EH (cell line): ENCODE measurements around the gene KAZN.

Source experiments
- DNase-seq: peaks from one replicate; pipeline ENCODE4 v3.0.0-alpha.2; 2015; ENCODE audit warnings: low read depth

Gene KAZN

DNA sequence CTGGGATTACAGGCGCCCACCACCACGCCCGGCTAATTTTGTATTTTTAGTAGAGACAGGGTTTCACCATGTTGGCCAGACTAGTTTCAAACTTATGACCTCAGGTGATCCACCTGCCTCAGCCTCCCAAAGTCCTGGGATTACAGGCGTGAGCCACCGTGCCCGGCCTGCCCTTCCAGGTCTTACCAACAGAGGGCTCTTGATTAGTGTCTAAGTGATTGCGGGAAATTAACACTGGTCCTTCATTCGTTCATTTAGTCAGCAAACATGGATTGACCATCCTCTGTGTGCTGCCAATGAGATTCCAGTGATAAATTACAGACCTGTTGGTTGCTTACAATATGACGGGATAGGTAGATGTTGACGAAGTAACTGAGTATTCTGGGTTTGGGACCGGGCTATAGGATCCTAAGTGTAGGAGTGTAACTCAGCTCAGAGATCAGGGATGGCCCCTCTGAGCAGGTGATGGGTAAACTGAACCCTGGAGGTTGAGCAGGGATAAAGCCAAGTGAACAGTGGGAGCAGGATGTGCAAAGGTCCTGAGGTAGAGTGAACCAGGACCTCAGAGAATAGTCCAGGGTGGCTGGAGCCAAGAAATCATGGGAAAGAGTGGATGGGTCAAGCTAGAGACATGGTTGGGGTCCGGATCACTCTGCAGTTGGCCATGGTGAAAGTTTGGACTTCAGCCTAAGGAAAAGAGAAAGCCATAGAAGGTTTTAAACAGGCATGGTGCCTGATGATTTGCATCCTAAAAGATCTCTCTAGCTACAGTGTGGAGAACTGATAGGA lies 171.2 kb downstream of the KAZN start:
- DNase-seq = no peak

DNA sequence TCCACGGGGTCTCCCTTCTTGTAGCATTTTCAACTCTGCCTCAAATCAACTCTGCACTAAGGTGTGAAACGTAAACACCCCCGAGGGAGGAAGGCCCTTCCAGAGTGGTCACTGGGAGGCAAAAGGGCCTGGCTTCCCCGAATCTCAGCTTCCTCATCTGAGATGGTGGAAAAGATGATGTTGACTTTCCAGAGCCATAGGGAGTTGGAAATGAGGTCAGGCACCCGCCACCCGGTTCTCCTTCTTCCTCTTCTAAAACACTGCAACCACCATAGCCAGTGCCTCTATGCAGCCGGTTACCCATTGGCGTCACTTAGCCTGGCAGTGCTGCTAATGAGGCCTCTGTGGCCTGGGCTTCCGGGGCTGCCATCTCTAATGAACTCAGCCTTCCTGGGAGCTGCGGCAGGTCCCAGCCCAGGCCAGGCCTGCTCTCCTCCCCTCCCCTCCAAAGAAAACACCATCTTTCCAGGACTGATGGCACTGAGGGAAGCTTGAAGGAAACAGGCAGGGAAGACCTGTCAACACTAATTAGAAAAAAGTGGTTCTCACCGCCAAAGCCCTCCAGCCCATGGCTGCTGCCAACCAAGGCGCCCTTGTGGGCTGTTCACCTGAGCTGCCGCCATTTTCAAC lies 175.0 kb downstream of the KAZN start:
- DNase-seq = no peak

DNA sequence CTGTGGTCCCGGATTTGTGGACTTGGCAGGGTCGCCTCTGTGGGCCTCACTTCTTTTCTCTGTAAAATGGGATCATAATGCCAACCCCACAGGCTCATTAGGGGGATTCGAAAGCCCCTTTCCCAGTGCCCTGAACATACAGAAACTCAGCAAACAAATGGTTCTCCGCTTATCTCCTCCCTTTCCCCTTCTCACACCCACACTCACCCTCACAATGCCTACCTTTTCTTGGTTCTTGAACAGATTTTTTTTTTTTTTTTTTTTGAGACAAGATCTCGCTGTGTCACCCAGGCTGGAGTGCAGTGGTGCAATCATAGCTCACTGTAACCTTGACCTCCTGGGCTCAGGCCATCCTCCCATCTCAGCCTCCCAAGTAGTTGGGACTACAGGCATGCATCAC lies 175.7 kb downstream of the KAZN start:
- DNase-seq = no peak

DNA sequence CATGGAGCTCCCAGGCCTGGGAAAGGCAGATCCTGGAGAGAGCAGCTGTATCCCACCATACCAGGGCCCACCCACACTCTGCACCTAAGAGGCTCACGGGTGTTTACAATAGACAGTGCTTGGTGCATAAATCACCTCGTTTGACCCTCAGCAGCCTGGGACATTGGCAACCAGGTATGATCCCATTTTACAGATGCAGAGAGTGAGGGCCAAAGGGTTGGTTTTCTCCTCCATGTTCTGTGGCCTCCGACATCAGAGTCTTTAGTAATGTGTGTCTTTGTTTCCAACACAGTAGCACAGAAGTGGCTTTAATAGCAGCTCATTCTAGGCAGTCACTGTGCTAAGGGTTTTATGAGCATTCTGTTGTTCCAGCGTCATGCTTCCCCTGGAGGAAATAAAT lies 176.5 kb downstream of the KAZN start:
- DNase-seq = no peak

DNA sequence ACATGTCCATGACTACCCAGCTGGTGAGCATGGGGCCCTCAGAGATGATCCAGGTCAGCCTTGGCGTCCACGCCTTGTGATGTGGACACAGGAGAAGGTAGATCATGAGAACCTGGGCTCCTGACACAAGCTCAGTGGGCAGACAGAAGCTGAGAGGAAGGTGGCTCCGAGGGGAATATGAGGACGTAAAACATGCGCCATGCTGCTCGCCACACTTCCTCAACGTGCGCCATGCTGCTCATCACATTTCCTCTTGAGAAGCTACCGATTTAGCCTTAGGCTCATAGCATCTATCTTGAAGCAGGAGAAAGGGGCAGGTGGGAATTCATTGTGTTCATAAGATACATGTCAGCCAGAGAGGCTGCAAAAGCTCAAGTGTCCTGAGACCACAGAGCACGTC lies 176.9 kb downstream of the KAZN start:
- DNase-seq = no peak

DNA sequence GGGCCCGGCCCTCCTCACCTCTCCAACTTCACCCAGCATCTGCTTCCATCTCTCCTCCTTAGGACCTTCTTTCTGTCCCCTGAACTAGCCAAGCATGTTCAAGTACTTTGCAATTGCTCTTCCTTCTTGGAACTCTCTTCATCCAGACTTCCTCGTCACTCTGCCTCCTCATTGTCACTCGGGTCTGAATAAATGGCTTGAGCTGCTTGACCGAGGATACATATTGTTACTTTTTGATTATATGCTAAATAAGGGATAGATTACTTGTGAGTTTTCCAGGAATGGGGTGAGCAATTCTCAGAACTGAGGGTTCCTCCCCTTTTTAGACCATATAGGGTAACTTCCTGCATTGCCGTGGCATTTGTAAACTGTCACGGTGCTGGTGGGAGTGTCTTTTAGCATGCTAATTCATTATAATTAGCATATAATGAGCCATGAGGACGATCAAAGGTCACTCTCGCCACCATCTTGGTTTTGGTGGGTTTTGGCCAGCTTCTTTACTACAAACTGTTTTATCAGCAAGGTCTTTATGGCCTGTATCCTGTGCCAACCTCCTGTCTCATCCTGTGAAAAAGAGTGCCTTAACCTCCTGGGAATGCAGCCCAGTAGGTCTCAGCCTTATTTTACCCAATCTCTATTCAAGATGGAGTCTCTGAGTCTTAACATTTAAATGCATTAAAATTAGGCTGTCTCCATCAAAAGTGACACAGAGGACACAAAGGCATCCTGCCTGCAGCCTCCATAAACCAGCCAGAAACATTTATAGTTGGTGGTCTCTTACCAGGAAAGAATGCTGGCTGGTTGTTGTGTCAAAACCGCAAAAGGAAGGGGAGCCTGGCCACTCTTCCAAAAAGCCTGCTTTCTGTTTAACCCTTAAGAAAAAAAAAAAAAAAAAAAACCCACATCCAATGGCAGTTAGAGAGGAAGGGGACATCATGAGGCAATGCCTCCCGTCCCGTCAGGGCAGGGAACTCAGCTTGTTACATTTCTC lies 179.3 kb downstream of the KAZN start:
- no peak for DNase-seq

DNA sequence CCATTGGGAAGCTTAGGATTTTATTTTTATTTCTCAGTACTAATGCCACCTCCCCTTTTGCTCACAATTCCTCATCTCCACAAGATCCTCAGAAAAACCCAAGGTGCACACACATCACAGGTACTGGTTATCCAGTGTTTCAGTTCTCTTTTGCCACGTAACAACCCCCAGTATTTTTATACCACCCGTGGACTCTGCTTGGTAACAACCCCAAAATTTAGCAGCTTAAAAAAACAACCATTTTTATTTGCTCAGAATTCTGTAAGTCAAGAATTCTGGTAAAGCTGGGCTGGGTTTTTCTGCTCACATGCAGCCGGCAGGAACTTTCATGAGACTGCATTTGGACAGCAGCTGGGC lies 180.0 kb downstream of the KAZN start:
- DNase-seq = no peak

DNA sequence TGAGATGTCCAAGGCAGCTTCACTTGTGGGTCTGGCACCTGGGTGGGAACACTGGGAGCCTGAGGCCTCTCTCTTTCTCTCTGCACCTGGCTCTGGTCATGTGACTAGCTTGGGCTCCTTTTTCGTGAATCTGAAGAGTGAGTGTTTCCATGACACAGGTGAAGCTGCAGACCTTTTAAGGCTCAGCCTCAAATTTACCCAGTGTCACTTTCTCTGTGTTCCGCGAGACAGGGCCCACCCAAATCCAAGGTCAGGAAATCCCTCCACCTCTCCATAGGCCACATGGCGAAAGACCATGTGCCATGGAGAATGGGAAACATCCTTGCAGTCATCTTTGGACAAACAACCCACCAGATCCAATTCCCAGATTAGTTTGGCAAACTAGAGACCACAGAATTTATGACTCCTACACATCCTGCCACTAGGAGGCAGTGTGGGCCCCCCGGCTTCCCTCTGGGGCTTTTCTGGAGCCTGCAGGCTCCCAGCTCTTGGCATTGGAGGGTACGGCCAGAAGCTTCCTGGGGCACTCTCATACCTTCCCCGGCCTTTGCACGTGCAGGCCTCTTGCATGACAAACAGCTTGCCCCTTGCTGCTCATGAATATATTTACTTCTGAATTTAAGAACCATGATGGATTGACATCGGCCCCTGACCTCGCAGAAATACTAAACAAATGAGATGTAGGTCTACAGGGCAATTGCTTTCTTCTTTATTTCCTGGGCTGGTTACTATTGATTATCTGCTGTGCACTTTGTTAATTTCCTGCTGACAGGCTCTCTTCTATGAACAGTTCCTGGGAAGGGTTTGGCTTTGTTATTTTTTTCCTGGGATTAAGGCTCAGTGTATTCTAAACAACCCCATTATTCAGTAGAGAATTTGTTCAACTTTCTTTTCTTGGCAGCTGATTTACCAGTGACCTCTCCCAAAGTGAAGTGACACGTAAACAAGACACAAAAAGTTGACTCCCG lies 180.7 kb downstream of the KAZN start:
- peak; percentile 17 for DNase-seq

DNA sequence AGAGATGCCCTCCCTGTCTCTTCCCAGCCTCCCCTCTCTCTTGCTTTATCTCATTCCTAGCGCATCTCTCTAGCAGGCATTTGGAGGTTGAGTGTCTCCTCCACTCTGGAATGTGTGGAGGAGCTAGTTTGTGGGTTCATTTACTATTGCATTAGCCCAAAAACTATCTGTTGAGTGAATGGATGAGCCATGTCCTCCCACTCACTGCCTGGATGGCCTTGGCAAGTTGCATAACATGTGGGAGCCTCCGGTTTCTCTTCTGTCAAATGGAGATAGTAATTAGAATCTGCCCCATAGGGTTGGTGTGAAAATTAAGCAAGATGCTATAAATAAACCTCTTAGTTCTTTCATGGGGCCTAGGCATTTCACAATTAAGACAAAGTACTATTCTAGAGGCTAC lies 181.8 kb downstream of the KAZN start:
- no peak for DNase-seq

DNA sequence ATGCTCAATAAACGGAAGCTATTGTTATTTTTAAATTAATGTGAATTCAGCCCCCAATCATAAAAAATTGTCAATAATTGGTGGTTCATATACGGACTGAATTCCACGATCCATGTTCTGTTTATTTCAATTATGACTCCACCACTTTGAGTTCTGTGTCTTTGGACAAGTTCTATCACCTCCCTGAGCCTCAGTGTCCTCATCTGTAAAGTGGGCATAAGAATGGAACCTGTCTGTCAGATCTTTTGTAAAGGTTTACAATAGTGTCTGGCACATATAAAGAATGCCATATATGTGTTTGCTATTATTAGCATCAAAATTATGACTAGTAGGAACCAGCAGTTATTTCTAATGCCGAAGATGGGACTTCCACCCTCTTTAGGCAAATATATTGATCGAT lies 183.3 kb downstream of the KAZN start:
- no peak for DNase-seq

DNA sequence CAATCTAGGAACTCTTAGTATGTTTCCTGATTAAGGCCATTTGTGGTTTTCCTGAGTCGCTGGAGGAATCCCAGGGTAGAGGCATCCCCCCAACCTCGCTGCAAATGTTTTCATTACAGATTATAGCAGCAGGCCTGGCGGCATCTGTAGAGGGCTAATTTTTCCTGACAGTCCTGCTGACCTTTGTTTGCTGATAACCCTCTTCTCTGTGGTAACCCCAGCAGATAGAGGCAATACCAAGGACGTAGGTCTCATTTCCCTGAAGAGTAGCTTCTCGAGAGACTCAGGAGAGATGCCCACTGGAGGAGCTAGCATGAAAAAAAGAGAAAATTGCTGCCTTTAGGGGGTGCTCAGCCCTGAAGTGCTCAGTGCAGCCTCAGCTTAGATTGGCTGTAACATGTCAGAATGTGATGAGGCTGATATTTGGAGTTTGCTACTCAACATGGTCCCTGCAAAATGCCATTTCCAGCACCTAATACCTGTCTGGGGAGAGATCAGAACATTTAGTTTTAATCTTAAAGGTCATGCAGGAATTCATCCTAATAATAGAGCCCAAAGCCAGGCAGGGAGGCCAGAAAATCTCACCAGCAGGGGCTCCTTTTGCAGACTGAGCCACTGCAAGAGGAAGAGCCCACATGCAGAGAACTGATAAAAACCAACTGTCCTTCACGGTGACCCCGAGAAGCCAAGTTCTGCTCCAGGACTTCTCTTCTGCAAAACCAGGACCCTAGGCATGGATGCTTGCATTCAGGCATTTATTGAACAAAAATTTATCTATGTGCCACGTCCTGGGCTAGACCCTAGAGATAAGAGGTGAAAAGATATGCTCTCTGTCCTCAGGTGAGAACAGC lies 184.5 kb downstream of the KAZN start:
- DNase-seq = no peak

DNA sequence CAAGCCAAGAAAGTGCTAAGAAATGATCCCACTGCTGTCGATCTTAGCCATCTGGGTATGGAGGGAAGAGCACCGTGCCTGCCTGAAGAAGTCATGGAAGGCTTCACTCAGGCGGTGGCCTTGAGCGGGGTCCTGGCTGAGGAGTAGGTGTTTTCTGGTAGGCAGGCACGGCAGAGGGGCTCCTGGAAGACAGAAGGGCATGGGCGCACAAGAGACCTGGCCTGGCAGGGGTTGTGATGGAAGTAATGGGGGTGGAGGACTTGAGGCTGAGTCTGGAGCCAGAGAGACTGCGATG lies 185.1 kb downstream of the KAZN start:
- DNase-seq = no peak

DNA sequence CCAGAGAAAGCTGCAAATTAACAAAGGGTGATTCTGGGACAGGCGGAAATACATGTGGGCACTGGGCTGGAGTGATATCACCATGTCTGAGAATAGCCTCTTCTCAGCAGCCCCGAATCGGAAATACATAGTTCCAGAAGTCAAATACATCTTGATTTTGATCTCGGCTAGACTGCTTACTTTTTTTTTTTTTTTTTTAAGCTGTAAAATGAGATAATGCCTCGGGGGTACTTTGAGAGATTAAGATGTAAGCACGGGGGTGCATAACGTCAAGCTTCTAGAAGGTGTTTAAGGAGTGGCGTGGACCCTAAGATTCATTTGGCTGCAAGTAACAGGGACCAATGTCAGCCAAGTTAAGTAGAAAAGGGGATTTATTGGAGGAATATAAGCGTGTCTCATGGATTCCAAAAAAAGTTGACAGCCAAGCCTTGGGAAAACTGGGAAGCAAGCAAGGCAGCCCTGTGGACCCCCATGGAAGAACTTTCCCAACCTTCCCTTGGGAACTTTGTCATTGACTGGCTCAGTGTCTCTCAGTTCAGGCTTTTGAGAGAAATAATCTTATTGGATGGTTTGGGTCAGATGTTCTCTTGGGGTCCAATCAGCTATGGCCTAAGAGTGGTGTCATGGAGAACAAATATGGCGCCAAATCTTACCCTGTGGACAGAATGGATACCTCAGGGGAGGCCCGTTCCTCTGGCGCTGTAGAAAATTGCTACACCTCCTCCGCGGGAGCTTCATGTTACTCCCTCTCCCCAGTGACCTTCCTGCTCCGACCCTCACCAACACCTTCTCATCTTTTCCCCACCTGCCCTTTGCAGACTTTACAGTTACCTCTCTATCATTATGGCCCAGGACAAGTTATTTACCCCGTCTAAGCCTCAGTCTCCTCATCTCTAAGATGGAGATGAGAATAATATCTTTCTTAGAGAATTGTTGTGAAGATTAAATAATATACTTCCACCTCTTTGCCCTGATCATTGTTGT lies 186.6 kb downstream of the KAZN start:
- DNase-seq = no peak

DNA sequence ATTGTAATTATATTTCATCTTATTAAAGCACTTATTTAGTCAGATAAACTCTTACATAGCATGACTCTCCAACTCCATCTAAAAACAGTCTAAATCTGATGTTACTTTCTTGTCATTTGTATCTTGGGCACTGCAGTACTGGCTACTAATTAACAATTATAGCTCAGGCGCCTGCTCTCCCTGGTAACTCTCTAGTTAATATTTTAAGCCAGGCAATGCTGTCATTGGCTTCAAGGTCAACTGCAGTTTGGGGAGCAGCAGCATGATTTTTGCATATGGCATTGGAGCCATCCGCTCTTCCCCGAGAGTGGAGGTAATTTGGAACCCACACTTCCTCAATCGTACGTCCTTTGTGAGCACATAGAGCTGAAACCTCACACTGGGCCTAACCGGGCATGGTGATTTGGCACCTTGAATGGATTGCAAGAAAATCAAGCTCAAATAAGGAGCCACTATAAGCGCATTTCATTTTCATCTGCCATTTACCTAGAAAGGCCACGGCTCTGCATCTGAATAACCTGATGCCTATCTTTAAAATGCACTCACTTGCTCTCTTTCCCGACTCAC lies 187.7 kb downstream of the KAZN start:
- DNase-seq = no peak

DNA sequence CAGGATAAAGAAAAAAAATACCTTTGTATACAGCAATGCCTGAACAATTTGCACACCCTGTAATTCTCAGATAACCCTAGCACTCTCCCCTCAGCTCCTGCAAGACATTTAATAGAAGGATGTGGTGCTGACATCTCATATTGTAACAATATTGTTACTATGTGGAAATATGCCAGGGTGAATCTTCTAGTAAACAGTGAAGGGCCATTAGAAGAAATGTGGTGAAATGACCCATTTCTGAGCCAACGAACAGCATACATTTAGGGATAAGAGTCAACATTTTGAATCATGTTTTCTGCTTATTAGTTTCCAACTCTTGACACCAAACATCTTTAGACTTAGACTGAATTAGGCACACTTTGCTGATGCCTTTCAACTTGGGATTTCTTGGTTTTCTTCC lies 188.2 kb downstream of the KAZN start:
- DNase-seq = no peak

DNA sequence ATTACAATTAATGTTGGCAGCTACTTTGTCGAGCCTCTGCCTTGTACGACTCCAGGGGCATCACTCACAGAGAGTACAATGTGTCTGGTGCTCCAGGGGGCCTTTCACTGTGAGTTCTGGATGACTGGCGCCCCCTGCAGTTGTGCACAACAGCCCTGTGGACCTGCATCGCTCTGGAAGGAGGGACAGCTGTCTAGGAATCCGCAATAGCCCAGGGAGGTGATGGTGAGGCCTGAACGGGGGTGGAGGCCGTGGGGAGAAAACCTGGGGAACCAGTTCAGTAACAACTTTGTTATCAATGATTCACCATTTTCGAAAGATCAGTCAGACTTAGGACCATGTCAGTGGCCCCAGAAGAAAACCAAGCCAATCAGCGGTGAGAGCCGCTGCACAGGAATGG lies 189.1 kb downstream of the KAZN start:
- no peak for DNase-seq

DNA sequence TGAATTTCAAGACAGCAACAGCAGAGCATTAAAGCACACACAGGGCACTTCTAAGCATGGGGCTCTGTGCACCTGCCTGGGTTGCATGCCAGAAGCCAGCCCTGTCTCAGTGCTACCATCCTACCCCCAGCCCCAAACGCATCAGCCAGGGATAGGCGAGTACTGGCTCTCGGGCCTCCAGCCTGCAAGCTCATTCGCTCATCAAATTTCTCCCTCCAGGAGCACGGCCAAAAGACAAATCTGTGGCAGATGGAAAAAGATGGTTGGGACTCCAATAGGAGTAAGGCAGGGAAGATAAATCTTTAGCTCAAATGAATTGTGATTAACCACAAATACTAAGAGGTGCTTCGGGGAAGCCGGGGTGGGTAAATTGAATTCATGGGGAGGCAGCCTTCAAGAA lies 189.6 kb downstream of the KAZN start:
- DNase-seq = no peak

DNA sequence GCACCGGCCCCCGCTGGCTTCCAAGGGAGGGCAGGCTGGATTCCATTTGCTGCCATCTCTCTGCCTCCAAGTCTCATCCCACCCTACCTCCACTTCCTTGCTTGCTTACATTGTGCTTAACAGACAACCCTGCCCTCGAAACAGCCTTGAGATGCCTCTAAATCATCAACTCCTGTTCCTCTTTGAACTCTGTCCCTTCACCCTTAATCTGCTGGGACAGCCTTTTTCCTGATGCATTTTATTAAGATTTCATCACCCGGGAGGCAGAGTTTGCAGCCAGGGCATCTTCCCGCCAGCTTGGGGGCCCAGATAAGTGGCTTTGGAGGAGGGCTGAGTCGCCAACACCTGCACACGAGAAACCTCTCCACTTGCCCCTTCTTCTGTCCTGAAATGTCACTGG lies 192.5 kb downstream of the KAZN start:
- no peak for DNase-seq

DNA sequence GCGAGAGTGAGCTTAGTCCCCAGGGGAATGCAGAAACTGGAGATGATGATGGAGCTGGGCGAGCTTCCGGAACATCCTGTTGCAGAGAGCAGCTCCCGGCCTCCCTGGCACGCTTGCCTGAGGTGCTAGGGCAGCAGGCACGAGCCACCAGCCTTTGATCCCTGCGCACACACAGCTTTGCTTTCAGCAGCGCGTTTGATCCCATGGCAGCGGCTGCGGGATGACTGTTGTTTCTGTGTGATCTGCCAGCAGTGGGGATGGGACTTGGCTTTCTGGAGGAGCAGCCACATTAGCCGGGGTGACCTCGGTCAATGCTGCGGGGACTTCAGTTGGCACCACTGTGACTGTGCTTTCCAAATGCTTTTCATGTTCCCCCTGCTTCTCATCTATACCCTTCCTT lies 193.2 kb downstream of the KAZN start:
- no peak for DNase-seq
